Spleen (tissue), 11 donors: ENCODE measurements around the gene NAGPA. TPM values are rescaled to one million over a fixed set of nuclear protein-coding genes. Genes with fewer than 3 reads are reported as not detected.
A peak's percentile ranks its signal among the peaks of the same experiment; 100 is the strongest.

Source experiments
- DNase-seq: peaks from one replicate; pipeline ENCODE4 v3.0.0-alpha.2; 2020
- H3K27ac ChIP-seq, 8 donors: fragments of 200-600 bp; sonication (generic) in 7 of 8; 1 replicate in 4 of 8; 2 replicates in 4 of 8; pipeline versions ENCODE4 v1.5.0 to v1.8.0; 2016 to 2021; ENCODE audit warnings: inconsistent platforms in 4 of 8, mild to moderate bottlenecking in 4 of 8, moderate library complexity in 1 of 8
- H3K27me3 ChIP-seq, 7 donors: fragments of 200-600 bp; sonication (generic) in 6 of 7; replicated peaks in 1 of 7; 1 replicate in 4 of 7; 2 replicates in 3 of 7; pipeline versions ENCODE4 v1.5.0 to v1.8.0; 2016 to 2021; ENCODE audit warnings: inconsistent platforms in 3 of 7, mild to moderate bottlenecking in 1 of 7
- H3K36me3 ChIP-seq, 6 donors: fragments of 200-600 bp; sonication (generic) in 5 of 6; 1 replicate in 4 of 6; 2 replicates in 2 of 6; pipeline versions ENCODE4 v1.5.0 to v1.8.0; 2016 to 2021; ENCODE audit warnings: inconsistent platforms in 2 of 6
- H3K4me1 ChIP-seq, 6 donors: fragments of 200-600 bp; sonication (generic) in 5 of 6; 1 replicate in 3 of 6; 2 replicates in 3 of 6; pipeline versions ENCODE4 v1.5.0 to v1.8.0; 2016 to 2021; ENCODE audit warnings: inconsistent platforms in 3 of 6
- H3K4me3 ChIP-seq, 8 donors: fragments of 200-600 bp; sonication (generic) in 7 of 8; 1 replicate in 4 of 8; 2 replicates in 4 of 8; pipeline versions ENCODE4 v1.5.0 to v1.8.0; 2016 to 2021; ENCODE audit warnings: inconsistent platforms in 4 of 8, mild to moderate bottlenecking in 4 of 8, moderate library complexity in 2 of 8
- H3K9me3 ChIP-seq, 8 donors: fragments of 200-600 bp; sonication (generic) in 7 of 8; 1 replicate in 4 of 8; 2 replicates in 4 of 8; pipeline versions ENCODE4 v1.5.0 to v1.8.0; 2016 to 2021; ENCODE audit warnings: inconsistent platforms in 4 of 8
- POLR2A ChIP-seq, 3 donors: fragments of 450-650 bp; IDR thresholded peaks; one replicate each; pipeline ENCODE4 v1.5.1; 2017; ENCODE audit warnings: antibody characterized with exemption in 3 of 3, mild to moderate bottlenecking in 1 of 3
- POLR2AphosphoS5 ChIP-seq, 3 donors: sonication (generic); formaldehyde crosslinking; IDR thresholded peaks; one replicate each; pipeline ENCODE4 v1.5.1; 2017; ENCODE audit warnings: antibody characterized with exemption in 3 of 3
- whole genome bisulfite sequencing, 5 donors: extraction: QIAGEN DNeasy Blood & Tissue Kit in 3 of 5; methylation state at CpG; one replicate each; pipeline versions ENCODE4 v1.1.5 to v1.1.7; 2013 to 2018; 5-methylcytosine and 5-hydroxymethylcytosine counted together
- intact Hi-C: fragments of 100-400 bp; cut with DNase I; formaldehyde crosslinking; loops from one replicate; pipeline ENCODE4 v1.15.0; 2023; ENCODE audit warnings: low total_unique reads
- polyA plus RNA-seq, 3 donors: library from polyadenylated mRNA; stranded (reverse); fragments of 200-250 nt; gene quantifications; one replicate each; pipeline ENCODE4 v1.2.1, GENCODE V29; 2013
- total RNA-seq, 7 donors: library from RNA; depleted of rRNA in 3 of 7; stranded (reverse); fragments of >200 nt in 3 of 7; fragmentation: NEBNext Ultra II Directional in 4 of 7; extraction: Animal tissue kit (Norgen Biotek cat#: 25700) in 4 of 7; gene quantifications; one replicate each; pipeline versions ENCODE4 v1.1.0 to v1.2.1, GENCODE V29; 2016 to 2021
- TF ChIP-seq, protein P1 (sequence below), 11 experiments: fragments of 200-600 bp in 7 of 11; fragments of 450-650 bp in 4 of 11; sonication (generic) in 4 of 11; IDR thresholded peaks in 8 of 11; conservative IDR thresholded peaks in 3 of 11; 1 replicate in 7 of 11; 2 replicates in 4 of 11; pipeline versions ENCODE4 v1.4.0 to v1.8.0; 2016 to 2021; ENCODE audit warnings: antibody characterized with exemption in 11 of 11, inconsistent platforms in 4 of 11, mild to moderate bottlenecking in 1 of 11
- donor health status: healthy with polysubstance abuse.
- donor health status: DM: no; HTN: no; CAD: no; lungs with moderate emphysema.
- donor health status: DM: no; HTN: no; CAD: no.
- donor health status: Bipolar disorder and iron deficiency.
- donor health status: healthy.
- donor health status: DM: no; HTN: no; CAD: no.
- donor health status: DM: yes; HTN: yes; CAD: no.

Gene NAGPA
- total and polyA plus RNA-seq, 10 donors, result 11.8 to 41.8 (median 18.6) TPM

DNA sequence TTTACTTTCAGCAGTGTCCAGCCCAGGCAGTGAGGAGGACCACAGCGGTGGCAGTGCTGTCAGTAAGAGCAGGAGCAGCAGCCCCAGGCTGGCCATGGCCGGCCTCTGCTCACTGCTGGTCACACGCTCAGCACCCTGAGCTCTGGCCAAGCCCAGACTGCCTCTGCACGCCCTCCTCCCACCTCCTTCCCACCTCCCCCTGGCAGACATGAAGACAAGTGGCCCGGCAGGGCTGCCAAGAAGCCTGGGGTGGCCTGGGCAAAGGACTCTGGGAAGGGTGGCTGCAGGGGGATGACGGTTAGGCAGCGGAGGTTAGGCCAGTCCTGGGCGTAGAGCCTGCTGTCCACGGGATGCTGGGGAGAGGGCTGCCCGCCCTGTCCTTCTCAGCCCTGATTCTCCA lies 32.1 kb upstream of the NAGPA start, which contains the start of gene C16orf89:
Gene C16orf89, minus strand, starts transcription at position 144 of the 400 bp plus-strand sequence. Its CDS starts 48 bp downstream, at position 96.
- DNase-seq, result peak; percentile 59
- intact Hi-C loops, result no loop called here
- Histone ChIP-seq H3K36me3 (no peaks in the 10 kb centered on the region), H3K27ac (no peak within 1 kb of the TSS), H3K27me3 (no peaks in the 10 kb centered on the region), H3K4me1 (peaks cover 0 to under 1% (median 0%) of the 10 kb centered on the region in 6 donors), H3K4me3 (no peak within 1 kb of the TSS), H3K9me3 (no peaks in the 10 kb centered on the region)
- WGBS, 5 donors, result 65 to 80% (median 78%) methylated on average over 6 to 10 of the region's 10 CpGs
- TF ChIP-seq POLR2AphosphoS5 (IDR thresholded peaks at IDR 0.05), result no peak
- no peak for TF ChIP-seq POLR2A (IDR thresholded peaks at IDR 0.05)
- TF ChIP-seq, protein P1, sequence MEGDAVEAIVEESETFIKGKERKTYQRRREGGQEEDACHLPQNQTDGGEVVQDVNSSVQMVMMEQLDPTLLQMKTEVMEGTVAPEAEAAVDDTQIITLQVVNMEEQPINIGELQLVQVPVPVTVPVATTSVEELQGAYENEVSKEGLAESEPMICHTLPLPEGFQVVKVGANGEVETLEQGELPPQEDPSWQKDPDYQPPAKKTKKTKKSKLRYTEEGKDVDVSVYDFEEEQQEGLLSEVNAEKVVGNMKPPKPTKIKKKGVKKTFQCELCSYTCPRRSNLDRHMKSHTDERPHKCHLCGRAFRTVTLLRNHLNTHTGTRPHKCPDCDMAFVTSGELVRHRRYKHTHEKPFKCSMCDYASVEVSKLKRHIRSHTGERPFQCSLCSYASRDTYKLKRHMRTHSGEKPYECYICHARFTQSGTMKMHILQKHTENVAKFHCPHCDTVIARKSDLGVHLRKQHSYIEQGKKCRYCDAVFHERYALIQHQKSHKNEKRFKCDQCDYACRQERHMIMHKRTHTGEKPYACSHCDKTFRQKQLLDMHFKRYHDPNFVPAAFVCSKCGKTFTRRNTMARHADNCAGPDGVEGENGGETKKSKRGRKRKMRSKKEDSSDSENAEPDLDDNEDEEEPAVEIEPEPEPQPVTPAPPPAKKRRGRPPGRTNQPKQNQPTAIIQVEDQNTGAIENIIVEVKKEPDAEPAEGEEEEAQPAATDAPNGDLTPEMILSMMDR (IDR thresholded peaks at IDR 0.05 in 8 of 11, conservative IDR thresholded peaks at IDR 0.05 in 3 of 11), result no peak

DNA sequence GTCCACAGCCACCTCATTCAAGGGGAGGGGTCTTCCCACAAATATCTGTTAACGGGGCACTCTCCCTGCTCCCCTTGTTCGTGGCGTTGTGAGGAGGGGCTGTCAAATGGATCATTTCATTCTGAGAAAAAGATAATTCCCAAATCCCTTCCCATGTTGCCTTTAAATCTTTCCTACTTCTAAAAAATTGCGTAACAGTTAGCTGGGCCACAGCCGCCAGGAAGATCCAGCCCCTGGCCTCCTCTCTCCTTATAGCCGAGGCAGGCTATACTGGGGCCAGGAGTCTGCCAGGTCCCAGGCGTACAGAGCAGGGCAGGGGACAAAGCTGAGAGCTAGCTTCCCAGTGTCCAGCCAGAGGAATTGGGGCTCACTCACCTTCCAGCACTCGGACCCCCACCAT lies 31.6 kb upstream of the NAGPA start:
- 77 to 85% (median 83%) methylated on average over 7 to 8 of the region's 8 CpGs for WGBS, 5 donors

DNA sequence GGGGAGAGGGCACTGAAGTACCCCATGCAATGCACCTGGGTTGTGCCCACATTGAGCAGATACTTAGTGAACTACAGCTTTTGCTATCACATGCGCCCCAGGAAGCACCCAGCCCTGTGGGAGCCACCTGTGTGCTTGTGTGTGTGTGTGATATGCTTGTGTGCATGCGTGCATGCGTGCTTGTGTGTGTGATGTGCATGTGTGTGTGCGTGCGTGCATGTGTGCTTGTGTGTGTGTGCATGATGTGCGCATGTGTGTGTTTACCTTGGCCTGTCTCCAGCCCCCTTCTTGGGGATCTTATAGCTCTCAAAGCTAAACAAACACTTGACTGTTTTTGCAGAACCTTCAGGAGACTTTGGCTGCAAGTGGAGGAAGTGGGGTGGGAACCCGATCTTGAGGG lies 31.2 kb upstream of the NAGPA start:
- Histone ChIP-seq H3K27ac (no peak overlapping the region), H3K27me3 (no peaks in the 10 kb centered on the region), H3K9me3 (no peaks in the 10 kb centered on the region), H3K4me1 (no peaks in the 10 kb centered on the region), H3K4me3 (no peak overlapping the region), H3K36me3 (no peaks in the 10 kb centered on the region)
- 84 to 91% (median 86%) methylated on average over 7 of the region's 7 CpGs for WGBS, 5 donors
- intact Hi-C loops, result no loop called here
- peak; percentile 45 for DNase-seq
- no peak for TF ChIP-seq POLR2A (IDR thresholded peaks at IDR 0.05)
- TF ChIP-seq POLR2AphosphoS5 (IDR thresholded peaks at IDR 0.05), result no peak
- TF ChIP-seq, protein P1 (IDR thresholded peaks at IDR 0.05 in 8 of 11, conservative IDR thresholded peaks at IDR 0.05 in 3 of 11), result no peak

More for the DNA sequence above, 31.6 kb upstream of the NAGPA start:
- Histone ChIP-seq H3K27ac (no peak overlapping the region), H3K36me3 (no peaks in the 10 kb centered on the region), H3K27me3 (no peaks in the 10 kb centered on the region), H3K9me3 (no peaks in the 10 kb centered on the region), H3K4me1 (no peaks in the 10 kb centered on the region), H3K4me3 (no peak overlapping the region)
- no peak for DNase-seq
- TF ChIP-seq, protein P1 (IDR thresholded peaks at IDR 0.05 in 8 of 11, conservative IDR thresholded peaks at IDR 0.05 in 3 of 11), result no peak
- TF ChIP-seq POLR2AphosphoS5 (IDR thresholded peaks at IDR 0.05) (no peak), POLR2A (IDR thresholded peaks at IDR 0.05) (no peak)
- intact Hi-C loops, result no loop called here

DNA sequence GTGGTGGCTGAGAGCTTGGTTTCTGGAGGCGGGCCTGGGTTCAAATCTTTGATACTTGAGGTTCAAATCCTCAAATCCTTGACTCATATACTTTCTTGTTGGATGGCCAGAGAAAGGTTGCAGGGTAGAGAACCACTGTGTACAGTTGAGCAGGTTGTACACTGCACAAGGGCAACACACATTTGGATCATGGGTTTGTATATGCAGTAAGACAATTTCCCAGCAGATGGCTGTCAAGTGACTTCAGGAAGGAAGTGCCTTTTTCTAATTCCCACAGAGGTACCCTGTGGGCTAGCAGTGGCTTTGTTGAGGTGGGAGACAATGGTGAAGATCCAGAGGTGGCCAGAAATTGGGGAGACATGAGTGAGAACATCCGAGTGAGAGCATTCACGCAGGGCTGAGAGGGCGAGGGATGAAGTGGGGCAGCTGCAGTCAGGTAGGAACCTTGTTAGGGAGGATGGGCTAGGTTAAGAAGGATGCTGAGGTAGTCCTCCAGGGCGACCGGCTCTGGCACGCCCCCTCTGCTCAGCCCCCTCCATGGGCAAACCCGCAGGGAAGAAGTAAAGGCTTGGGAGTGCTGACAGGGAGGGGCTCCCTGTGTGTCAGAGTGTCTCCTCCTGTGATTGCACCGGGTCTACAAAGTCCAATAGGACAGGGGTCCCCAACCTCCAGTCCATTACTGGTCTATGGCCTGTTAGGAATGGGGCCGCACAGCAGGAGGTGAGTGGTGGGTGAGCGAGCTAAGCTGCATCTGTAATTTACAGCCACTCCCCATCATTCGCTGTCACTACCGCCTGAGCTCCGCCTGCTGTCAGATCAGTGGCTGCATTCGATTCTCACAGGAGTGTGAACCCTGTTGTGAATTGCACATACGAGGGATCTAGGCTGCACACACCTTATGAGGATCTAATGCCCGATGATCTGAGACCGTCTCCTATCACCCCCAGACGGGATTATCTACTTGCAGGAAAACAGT lies 29.3 kb upstream of the NAGPA start:
- Histone ChIP-seq H3K4me1 (peaks cover 0 to 11% (median 4%) of the 10 kb centered on the region in 6 donors), H3K9me3 (no peaks in the 10 kb centered on the region), H3K27me3 (no peaks in the 10 kb centered on the region), H3K27ac (no peak overlapping the region), H3K36me3 (no peaks in the 10 kb centered on the region), H3K4me3 (no peak overlapping the region)
- peak; percentile 46 for DNase-seq
- WGBS, 5 donors, result 75 to 86% (median 76%) methylated on average over 18 to 19 of the region's 19 CpGs
- TF ChIP-seq POLR2A (IDR thresholded peaks at IDR 0.05) (no peak), POLR2AphosphoS5 (IDR thresholded peaks at IDR 0.05) (no peak)
- TF ChIP-seq, protein P1 (IDR thresholded peaks at IDR 0.05 in 8 of 11, conservative IDR thresholded peaks at IDR 0.05 in 3 of 11), result no peak
- intact Hi-C loops, result no loop called here
